ENCODE measurements around the gene THBS2.
"Not testable (repeated sequence)": the region's sequence is repeated elsewhere in the genome, so short reads cannot be mapped to it uniquely, and the experiment has no call there.

Gene THBS2

DNA sequence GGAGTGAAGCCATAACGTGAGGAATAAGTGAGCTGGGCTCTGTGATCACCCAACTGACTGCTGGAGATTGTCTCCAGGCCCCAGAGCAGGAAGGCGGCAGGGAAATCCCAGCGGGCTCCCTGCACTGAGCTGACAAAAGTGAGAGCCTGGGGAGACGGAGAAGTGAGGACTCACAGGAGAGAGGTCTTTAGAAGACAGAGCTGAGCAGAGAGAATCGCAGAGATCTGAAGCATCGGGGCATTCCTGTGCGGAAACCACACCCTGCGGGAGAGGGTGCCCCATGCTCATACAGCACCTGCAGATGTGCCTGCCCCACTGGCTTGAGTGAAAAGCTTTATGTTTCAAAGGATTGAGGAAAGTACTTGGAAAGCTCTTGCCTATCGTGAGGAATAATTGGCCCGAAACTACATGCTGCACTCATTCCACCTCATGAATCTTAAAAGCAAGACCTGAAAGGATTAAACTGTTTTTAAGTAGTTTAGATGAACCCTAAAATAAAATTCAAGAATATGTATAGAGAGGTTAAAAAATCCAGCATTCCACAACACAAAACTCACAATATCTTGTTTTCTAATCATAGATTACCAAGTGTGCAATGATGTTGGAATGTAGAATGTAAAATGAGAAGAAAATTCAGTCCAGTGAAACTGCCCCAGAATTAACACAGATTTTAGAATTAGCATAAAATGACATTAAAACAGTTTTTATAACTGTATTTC, 17.7 kb upstream of the THBS2 start:
- DNase-seq, result no peak

DNA sequence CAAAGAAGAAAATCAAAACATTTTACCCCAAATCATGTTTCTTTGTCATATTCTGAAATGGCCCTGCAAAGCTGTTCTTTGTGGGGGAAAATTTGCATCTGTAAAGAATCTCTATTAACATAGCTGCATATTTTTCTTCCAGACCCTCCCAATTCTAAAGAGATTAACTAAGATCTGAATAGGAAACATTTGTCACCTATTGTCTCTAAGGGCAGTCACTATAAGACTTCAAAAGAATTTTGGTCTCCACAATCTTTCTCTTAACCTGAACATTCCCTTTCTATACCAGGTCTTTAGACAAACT, 16.4 kb upstream of the THBS2 start:
- not testable (repeated sequence) for DNase-seq

DNA sequence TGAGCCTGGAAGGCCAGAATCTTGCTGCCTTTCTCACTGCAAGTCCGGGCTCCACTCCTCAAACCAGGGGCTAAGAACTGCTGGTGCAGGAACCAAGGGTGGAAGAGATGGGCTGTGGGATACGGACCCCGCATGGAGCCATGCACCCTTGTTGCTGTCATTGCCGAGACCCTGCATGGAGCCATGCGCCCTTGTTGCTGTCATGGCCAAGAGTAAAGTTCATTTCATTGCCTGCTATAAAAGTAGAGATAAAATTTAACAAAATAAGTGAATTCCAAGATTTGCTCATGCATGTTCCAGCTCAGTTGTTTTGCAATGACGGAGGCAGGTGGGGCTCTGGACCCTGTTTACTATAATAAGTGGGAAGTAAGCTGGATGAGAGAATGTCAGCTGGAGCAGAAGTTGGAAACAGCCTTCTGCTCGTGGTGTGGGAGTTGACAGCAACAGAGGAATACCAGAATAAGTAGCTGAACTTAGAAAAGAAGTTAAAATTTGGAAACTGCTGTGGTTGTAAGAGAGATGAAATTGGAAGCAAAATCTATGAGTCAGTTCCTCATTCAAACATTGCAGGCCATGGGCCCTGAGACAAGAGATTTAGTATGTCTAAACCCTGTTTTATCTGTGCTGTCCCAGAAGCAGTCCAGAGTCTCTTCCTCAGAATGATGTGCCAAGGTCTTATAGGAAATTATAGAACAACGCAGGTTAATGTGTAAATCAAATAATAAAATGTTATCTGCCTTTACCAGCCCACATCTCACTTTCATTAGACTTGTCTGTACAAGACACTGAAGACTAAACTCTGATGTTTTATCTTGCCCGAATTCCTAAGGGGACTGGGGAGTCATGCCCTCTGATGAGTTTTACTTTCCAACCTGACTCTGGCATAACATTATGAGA, 15.8 kb upstream of the THBS2 start:
- DNase-seq, result no peak

DNA sequence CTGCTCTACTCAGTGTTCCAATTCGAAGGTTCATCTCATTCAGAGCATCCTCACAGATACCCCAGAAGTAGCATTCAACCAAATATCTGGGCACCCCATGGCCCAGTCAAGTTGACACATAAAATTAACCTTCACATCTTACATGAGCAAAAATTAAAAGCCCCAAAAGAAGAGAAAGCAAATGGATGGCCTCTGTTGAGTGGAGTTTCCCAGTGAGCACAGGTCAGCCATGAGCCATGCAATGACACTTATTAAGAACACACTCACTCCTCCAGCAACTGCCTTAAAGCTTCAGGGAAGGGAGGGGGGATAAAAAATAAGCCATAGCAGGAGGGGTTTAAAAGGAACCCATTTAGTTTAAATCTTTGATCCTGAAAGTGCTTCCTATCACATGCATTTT, 14.6 kb upstream of the THBS2 start:
- no peak for DNase-seq

DNA sequence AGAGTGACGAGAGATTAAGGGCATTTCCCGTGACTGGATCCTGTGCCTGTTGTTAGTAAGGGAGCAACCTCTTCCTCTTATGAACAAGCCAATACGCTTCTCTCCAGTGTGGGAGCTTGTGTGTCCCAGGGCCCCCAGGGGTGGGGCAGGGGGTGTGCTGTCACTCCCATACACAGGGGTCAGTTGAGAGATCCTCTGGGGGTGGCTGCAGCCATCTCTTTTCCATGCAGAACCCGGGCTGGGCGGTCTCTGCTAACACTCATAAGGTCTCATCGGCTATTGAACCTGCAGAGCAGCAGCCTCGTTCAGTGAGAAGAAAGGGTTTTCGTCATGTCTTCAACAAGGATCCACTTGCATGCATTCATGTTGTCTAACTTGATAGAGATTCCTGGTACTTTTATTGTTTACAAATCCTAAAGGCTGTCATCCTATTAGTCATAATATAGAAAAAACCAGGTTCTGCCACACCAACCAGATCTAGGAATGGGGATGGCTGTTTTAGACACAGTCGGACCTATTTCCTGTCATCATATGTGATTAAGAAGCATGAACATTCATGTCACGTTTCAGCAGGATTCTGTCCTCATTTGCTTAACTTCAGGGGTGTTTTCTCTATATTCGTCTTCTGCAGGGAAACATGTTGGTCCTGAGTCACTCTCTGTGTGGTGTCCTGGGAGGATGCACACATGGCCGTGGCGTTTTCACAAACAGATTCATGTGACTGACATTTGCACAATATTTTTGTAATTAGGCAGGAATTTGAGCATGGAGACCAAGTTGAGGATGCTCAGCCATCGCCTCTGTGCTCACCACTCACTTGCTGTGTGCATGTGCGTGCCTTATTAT, 13.3 kb upstream of the THBS2 start:
- no peak for DNase-seq

DNA sequence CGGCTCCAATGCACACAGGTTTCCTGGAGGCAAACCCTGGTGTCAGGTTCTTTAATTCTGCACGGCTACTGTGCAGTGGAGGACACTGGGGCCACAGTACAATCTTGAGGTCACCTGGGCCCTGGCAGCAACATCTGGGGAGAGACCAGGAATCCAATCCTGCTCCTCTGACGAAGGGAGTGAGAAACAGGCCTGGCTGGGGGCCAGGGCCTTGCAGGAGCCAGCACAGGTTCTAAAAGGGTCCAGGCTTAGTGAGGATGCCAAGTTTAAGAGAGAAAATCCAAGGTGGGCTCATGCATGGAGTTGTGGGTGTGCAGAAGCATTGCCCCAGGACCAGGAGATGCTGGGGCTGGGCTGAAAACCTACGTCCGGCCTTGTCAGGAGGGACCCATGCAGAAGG, 12.6 kb upstream of the THBS2 start:
- DNase-seq, result no peak

GRCh38 chr6:169265486-169266131, 12.0 kb upstream of the THBS2 start:
- no peak for DNase-seq

DNA sequence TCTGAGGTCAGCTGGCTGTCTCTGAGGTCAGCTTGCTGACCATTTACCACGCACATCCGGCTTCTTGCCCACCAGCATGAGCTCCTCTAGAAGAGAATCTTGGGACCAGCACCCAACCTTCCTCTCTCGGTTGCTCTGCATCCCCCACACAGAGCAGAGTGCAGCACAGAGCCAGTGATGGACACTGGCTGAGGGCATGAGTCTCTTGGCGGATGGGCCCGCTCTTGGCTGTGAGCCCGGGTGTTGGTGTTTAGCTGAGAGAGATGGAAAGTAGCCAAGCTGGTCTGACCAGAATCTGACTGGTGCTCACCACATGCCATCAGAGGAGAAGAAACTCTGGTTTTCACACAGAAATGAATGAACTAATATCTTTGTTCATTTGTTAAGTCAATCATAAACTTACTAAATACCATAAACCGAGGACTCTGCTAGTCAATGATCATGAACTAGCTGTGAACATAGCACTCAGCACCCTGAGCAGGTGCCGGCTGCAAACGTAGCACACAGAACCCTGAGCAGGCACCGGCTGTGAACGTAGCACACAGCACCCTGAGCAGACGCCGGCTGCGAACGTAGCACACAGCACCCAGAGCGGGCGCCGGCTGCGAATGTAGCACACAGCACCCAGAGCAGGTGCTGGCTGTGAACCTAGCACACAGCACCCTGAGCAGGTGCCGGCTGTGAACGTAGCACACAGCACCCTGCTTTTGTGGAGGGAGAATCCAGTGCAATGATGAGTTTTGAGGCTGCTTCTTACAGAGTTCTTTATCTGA, 10.4 kb upstream of the THBS2 start:
- DNase-seq, result no peak

DNA sequence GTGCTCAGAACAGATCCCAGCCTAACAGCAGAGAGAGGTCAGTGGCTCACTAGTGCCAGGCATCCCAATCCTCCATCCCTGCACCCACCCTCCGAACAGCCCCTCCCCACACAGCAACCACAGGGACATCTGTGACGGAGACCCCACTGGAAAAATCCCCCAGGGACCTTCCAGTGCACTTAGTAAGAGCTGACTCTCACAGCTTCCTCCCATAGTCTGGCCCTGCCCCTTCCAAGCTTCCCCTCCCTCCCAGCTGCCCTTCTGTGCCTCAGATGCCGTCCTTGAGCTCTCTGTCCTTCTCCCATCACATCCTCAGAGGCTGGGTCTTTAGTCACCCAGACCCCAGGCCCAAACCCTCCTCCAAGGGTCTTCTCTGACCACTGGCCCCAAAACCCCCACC, 9.7 kb upstream of the THBS2 start:
- DNase-seq, result no peak

GRCh38 chr6:169262602-169263001, 9.0 kb upstream of the THBS2 start:
- not testable (repeated sequence) for DNase-seq

DNA sequence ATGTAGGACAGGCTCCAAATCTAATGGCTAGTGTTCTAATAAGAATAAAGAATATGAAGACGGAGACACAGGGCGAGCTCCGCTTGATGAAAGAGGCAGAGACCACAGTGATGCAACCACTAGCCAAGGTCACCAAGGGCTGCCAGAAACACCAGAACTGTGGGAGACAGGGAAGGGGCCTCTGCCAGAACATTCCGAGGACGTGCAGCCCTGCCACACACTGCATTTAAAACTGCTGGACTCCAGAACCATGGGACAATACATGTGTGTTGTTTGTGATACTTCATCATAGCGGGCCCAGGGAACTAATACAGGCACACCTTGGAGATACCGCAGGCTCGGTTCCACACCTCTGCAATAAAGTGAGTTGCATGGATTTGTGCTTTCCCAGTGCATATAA, 2.9 kb upstream of the THBS2 start:
- DNase-seq, result no peak

DNA sequence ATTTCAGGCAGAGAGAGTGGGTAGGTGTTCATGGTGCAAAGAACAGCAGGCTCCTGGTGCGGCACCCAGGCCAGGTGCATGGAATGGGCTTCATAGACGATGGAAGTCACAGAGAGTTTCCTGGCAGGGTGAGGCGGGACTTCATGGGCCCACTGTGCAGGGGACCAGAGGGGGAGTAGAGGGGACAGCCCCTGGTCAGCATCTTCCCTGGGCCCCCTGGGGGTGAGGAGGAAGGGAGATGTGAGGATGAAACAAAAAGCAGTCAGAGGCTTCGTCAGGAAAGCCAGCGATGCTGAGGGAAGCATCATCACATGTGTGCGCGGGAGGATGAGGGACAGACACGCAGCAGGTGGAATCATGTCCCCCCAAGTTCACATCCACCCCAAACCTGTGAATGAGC, 2.4 kb upstream of the THBS2 start:
- DNase-seq, result no peak

DNA sequence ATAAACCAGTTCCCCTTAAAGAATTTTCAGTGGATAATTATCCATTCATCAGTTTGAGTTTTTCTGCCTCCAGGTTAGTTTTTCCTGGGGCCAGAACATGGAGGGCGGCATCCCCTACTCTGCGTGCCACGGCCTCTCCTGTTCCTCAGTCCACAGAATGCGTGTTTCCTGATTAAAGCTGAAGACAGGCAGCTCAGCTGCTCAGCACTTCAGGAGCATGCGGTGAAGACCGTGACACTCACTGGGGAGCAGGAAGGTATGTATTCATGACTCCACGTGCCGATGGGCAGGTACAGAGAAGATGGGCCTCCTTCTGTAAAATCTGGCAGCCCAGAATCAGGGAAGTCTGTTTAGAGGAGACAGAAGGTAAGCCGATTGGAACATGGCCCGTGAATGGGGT, 2.0 kb upstream of the THBS2 start:
- no peak for DNase-seq

DNA sequence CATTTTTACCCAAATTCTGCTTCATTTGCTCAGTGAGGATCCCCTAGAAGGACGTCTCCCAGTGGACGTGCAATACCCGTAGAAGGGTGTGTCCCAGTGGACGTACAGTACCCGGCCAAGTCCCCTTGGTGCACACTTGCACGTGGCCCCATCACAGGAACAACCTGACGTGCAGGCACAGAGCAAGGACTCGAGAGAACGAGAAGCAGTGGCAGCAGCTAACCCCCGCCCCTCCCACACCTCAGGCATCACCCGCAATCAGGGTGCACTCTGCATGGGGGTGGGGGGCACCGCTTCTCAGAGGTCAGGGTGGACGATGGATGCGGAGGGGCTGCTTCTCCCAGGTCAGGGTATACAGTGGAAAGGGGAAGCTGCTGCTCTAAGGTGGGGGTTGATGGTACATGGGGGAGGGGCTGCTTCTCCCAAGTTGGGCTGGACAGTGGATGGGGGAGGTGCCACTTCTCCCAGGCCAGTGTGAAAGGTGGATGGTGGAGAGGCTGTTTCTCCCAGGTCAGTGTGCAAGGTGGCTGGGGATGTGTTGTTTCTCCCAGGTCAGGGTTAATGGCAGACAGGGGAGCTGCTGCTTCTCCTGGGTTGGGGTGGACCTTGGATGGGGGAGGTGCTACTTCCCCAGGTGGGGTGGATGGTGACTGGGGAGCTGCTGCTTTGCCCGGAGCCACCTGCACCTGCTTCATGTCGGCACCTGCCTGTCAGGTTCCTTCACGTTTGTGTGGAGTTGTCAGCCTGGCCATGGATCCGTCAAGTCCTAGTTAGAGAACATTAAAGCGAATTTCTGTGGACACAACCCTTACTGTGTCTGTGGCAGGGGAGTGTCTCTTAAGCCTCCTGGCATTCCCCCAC, 1.0 kb upstream of the THBS2 start:
- DNase-seq, result no peak

- no peak for DNase-seq
Observed at GRCh38 chr6:169252505-169253189, 999 bp downstream of the THBS2 start.

GRCh38 chr6:169251822-169252504, 1.7 kb downstream of the THBS2 start:
- no peak for DNase-seq

GRCh38 chr6:169251371-169251802, 2.3 kb downstream of the THBS2 start:
- DNase-seq, result no peak

- DNase-seq, result no peak
Observed at GRCh38 chr6:169250660-169251059, 3.0 kb downstream of the THBS2 start.

- no peak for DNase-seq
Observed at GRCh38 chr6:169249057-169249456, 4.6 kb downstream of the THBS2 start.

GRCh38 chr6:169248521-169248971, 5.1 kb downstream of the THBS2 start:
- no peak for DNase-seq

All from activated gamma-delta T cell (primary cell).